8988T (cell line): ENCODE measurements around the gene ZNF543.
A peak's percentile ranks its signal among the peaks of the same experiment; 100 is the strongest.
"Not testable (repeated sequence)": the region's sequence is repeated elsewhere in the genome, so short reads cannot be mapped to it uniquely, and the experiment has no call there.

ENCODE experiments used
- DNase-seq: peaks from one replicate; pipeline ENCODE4 v3.0.0; 2011

ZNF543 gene

DNA sequence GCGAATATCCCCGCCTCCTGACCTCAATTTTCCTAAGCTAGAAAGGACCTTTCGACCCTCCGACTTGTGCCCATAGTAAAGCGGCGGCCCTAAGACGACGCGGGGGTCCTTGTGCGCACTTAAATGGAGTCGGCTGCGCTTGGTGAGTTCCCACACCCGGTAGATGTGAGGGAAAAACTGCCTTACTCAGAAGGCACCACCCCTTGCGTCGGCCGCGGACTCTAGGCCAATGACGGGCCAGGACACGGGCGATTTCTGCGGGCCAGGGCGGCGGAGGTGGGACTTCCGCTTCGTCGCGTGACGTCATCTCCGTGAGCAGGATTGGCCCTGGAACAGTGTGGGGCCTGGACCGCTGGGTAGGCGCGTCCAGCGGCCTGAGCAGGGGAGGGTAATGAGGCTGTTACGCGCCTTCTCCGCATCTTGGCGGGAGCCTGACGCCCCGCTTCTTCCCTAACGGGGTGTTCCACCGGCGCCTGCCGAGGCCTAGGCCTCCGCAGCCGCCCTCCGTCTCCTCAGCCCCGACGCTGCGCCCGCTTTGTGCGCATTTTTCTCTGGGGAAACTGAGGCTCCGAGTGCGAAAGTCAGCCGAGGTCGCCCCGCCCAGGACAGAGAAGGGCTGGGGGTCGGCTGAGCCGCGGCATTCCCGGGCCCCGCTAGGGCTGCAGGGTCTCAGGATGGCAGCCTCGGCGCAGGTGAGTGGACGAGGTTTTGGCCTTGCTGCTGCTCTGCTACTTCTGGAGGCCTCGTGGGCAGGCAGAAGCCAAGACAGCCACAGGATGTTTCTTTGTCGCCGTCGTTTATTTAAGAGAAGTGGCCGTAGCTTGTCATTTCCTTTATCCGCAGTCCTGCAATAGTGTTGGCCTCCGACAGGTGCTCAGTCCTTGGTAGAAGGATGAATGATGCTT is at the start of gene ZNF543:
Gene ZNF543 (plus strand): TSS at position 293 of the 905 bp plus-strand sequence. CDS start 382 bp downstream, at position 675.
- peak; percentile 82 for DNase-seq

- no peak for DNase-seq
These were observed 49.0 kb upstream of the ZNF543 start for GRCh38 chr19:57271280-57271679.

DNA sequence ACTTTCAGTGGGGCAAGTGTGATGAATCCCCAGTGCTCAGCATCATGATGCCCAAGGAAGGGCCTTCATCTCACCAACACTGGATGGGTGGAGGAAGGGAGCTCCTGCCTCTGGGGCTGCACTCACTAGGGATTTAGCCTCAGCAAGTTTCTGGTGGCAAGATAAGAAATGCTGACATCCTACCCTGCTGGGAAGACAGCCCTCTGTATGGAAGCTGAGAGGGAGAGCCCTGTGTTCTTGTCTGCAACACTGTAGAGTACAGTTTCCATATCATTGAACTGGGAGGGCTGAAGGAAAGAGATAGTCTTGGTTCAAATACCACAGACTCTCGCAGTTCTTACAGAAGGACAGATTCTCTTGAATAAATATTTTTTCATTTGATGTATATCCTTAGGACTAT is 47.3 kb upstream of the ZNF543 start:
- no peak for DNase-seq

DNA sequence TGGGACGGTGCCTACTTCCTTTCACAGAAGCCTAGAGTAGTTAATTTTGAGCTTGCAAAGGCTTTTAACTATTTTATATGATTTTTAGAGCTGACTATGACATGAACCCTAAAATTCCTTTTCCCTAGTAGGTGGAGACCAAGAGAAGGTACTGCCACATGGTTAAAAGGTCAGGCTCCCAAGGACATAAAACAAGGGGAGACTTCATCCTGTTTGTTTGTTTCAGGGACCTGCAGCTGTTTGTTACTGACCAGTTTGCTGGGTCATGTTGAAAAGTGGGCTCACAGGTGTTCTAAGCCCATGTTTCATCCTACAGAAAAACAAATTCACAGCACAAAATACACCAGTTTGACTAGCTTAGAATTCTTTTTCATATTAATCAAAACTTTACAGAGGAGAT is 43.8 kb upstream of the ZNF543 start:
- DNase-seq: no peak

DNA sequence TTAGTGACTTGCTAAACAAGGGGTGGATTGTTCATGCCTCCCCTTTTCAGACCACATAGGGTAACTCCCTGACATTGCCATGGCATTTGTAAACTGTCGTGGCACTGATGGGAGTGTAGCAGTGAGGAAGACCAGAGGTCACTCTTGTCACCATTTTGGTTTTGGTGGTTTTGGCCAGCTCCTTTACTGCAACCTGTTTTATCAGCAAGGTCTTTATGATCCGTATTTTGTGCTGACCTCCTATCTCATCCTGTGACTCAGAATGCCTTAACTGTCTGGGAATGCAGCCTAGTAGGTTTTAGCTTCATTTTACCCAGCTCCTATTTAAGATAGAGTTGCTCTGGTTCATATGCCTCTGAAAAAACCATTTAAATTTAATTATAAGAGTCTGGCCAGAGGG is 41.8 kb upstream of the ZNF543 start:
- DNase-seq: not testable (repeated sequence)

- DNase-seq: peak; percentile 51
These were observed 40.7 kb upstream of the ZNF543 start for GRCh38 chr19:57279418-57280164.

GRCh38 chr19:57280165-57280961 is 39.9 kb upstream of the ZNF543 start, which contains the start of gene ZNF460:
TSS of gene ZNF460 (plus strand) at chr19:57280485. CDS start at chr19:57280807, 322 bp downstream.
- peak; percentile 71 for DNase-seq

GRCh38 chr19:57280962-57281400 is 39.3 kb upstream of the ZNF543 start:
- no peak for DNase-seq

- DNase-seq: no peak
These were observed 38.1 kb upstream of the ZNF543 start for GRCh38 chr19:57282011-57282643.

DNA sequence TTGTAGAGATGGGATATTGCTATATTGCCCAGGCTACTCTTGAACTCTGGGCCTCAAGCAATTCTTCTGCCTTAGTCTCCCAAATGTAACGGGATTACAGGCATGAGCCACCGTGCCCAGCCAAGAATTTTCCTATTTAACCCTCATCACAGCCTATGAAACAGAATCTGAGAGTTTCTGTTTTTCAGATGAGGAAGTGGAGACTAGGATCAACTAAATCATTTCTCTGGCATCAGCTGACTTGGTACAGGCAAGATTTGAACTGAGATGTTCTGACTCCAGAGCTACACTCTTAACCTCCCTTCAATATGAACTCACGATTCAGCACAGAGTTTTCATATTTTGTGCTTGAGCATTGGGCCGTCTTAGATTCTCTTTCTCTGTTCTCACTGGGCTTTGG is 31.9 kb upstream of the ZNF543 start:
- DNase-seq: no peak

DNA sequence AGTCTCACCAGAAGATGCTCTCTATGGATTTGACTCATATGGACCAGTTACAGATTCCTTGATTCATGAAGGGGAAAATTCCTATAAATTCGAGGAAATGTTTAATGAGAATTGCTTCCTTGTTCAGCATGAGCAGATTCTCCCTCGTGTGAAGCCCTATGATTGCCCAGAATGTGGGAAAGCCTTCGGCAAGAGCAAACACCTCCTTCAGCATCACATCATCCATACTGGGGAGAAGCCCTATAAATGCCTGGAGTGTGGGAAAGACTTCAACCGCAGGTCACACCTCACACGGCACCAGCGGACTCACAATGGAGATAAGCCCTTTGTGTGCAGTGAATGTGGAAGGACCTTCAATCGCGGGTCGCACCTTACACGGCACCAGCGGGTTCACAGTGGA is 29.3 kb upstream of the ZNF543 start:
- DNase-seq: no peak

DNA sequence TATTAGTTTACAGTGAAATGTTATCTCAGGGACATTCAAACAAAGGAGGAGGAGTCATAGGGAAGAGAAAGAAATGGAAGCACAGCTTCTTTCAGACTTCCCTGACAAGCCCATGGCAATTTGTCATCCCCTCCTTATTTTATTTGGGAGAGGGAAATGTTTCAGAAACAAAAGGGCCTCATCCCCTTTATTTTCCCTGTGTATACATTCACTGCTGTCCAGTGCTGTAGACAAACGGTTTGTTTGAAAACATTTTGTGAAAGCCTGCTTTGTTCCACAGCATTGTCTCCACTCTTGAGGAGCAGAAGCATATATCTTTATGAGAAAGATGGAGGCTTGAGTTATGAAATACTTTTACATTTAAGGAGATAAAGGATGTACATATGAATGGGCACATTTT is 27.7 kb upstream of the ZNF543 start:
- DNase-seq: no peak

DNA sequence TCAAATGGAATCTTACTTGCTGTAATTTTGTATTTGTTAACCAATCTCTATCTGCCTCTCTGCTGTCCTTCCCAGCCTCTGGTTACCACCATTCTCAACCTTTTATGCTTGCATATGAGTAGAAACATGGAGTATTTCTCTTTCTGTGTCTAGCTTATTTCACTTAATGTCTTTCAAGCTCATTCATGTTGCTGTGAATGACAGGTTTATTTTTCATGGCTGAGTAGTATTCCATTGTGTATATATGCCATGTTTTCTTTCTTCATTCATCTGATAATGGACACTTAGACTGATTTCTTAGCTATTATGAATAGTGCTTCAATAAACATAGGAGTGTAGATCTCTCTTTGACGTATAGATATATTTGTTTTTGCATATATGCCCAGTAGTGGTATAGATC is 26.6 kb upstream of the ZNF543 start:
- DNase-seq: no peak

DNA sequence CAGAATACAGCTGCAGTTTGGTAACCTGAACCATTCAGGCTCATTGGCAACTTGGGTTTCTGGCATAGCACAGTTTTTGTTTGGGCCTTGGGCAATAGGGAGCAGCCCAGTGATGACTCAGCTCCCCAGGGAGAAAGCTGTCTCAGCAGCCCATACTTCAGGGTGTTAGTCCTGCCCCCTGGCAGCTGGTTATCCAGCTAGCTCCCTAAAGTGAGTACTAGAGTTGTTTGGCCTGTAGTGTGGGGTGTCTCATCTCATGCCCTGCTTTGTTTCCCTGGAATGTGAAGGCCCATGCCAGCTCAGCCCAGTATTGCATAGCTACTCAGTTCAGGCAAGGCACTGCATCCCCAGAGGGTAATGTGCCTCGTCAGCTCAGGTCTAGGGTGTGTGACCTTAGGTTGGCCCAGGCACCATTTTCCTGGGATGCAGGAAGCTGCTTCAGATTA is 18.2 kb upstream of the ZNF543 start:
- no peak for DNase-seq

DNA sequence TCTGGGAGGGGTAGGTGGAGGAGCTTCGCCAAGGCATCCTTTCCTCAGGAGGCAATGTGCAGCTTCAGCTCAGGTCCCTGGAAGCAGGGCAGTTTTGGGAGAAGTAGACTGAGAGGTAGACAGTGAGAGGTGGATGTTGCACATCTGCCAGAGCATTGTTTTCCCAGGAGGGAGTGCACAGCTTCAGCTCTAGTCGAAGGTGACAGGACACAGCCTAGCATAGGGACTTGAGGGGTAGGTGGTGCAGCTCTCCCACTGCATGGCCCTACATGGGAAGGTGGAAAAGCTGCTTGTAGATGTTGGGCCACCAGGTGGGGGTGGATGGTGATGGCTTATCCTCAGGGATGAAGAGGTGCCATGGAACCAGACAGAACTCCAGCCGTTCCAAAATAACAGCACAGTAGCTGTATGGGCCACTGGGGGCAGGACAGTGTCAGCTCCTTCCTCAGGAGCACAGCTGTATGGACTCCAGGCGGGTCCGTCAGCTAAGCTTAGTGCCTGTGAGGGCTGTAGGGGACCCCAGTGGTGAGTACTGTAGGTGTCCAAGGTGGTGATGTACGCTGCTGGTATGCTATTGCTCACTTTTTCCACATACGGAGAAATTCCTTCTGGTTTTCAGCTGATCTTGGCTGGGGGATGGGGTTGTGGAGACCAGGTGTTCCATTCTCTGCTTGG is 17.4 kb upstream of the ZNF543 start:
- DNase-seq: no peak

DNA sequence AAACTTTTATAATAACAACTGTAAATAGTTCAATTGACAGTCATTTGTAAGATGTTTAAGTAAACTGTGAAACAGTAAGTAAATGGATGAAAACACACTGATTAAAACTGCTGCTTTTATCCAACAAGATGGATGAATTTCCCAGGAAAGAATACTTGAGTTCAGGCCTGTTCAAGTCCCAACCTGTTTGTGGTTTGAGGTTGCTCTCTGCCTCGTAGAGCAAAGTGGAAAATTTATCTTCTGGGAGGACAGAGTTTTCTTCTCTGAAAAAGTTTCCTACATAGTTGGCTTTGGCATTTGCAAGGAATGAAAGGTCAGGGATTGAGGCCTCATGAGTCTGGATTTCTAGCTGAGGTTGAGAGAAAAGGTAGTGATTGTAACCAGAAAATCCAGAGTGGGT is 15.2 kb upstream of the ZNF543 start:
- DNase-seq: no peak

DNA sequence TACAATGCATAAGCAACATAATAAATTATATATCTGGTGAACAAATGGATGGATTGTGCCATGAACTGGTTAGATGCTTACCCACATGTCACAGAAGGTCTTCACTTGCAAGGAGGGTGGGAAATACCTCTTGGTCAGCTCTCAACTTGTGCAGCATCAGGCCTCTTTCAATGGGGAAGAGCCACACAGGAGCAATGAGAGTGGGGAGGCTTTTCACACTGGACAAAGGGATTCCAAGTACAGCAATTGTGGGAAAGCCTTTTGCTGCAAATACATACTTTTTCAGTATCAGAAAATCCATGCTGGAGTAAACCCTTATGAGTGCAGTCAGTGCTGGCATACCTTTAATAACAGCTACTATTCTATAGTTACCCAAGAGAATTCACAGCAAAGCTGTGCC is 11.8 kb upstream of the ZNF543 start:
- no peak for DNase-seq

- no peak for DNase-seq
These were observed 9.5 kb upstream of the ZNF543 start for GRCh38 chr19:57310792-57311191.

DNA sequence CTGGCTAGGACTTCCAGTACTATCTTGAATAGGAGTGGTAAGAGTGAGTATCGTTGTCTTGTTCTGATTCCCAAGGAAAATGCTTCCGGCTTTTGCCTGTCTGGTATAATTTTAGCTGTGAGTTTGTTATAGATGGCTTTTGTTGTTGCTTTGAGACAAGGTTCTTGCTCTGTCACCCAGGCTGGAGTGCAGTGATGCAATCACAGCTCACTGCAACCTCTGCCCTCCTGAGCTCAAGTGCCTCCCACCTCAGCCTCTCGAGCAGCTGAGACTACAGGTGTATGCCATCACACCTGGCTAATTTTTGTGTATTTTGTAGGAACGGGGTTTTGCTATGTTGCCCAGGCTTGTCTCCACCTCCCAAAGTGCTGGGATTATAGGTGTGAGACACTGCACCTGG is 6.1 kb upstream of the ZNF543 start:
- DNase-seq: no peak

DNA sequence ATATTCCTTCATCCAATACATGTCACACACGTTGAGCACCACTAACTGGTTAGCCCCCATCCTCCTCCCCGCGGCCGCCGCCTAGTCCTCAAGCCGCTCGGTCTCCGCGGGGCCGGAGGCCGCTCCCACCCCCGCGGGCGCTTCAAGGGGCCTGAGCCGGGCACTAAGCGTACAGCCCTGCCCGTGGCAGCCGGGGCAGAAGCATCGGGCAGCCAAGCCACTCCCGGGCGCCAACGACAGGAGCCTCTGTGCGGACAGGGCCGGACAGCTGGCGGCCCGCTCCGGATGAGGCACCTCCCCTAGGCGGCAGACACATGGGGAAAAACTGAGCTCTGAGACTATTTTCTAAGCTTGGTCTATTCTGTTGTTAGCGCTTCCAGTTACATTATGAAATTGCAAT is 2.8 kb upstream of the ZNF543 start:
- no peak for DNase-seq

- no peak for DNase-seq
These were observed 448 bp upstream of the ZNF543 start for GRCh38 chr19:57319869-57320179.

DNA sequence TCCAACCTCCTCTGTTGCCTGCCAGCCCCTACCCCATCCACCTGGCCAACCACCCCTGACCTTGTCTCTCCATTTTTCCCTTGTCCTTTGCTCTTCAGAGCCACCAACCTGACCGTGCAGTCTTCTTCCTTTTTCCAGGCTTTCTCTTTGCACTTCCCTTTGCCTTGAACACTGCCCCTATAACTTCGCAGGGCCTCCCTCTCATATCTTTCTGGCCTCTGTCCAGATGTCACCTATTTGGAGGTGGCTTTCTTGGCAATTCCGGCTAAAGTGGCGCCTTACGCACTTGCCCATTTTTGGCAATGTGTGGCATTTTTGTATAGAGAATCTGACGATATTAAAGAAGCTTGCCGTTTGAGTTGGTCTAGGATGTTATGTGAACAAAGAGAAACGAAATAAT is 844 bp downstream of the ZNF543 start:
- DNase-seq: no peak
